GM12892 (cell line): ENCODE measurements around the gene SLFN12.
"Not testable (repeated sequence)": the region's sequence is repeated elsewhere in the genome, so short reads cannot be mapped to it uniquely, and the experiment has no call there.

Experiments used
- DNase-seq: peaks from one replicate; pipeline ENCODE4 v3.0.0; 2011; ENCODE audit not compliant: insufficient read length
- FAIRE-seq: peaks from 2 replicates; lab custom pipeline; 2011; peaks lifted over from hg19 to GRCh38; lab: Jason Lieb, UNC
- POLR2A ChIP-seq: IDR thresholded peaks from 2 replicates; pipeline ENCODE4 v1.6.1; 2011; ENCODE audit warnings: low read depth, low read length, control low read depth
- POLR2AphosphoS5 ChIP-seq: IDR thresholded peaks from 2 replicates; pipeline ENCODE4 v1.6.1; 2011; ENCODE audit warnings: low read depth, low read length, control low read depth
- TAF1 ChIP-seq: IDR thresholded peaks from 2 replicates; pipeline ENCODE4 v1.6.1; 2011; ENCODE audit warnings: low read depth, mild to moderate bottlenecking, control low read depth, low read length, borderline replicate concordance

The SLFN12 gene

DNA sequence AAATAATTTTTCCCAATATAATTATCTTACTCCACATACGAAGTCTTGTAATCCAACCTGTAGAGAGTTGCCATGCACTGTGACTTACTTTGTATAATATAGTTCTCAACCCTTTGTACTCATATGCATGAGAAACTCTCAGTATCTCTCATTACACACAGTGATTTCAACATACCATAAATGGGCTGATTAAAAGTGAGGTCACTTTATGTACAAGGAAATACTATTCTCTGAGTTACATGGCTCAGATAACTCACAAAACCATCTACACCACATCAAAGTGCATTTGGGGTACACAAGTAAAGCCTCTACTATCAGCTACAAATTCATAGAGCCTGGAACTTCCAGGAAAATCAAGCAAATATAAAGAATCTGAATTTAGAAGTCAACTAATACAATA, 27.9 kb downstream of the SLFN12 start:
- no peak for DNase-seq
- no peak for FAIRE-seq
- no peak for TF ChIP-seq POLR2A
- no peak for TF ChIP-seq POLR2AphosphoS5
- no peak for TF ChIP-seq TAF1

DNA sequence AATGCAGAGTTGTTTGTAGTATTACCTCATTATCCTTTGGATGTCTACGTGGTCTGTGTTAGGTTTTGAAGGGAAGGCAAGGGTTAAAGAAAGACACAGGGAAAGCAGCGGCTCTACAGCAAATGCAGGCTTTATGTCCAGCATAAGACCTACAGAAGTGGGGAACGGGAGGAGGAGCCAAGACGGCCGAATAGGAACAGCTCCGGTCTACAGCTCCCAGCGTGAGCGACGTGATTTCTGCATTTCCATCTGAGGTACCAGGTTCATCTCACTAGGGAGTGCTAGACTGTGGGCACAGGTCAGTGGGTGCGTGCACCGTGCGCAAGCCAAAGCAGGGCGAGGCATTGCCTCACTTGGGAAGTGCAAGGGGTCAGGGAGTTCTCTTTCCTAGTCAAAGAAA, 38.5 kb downstream of the SLFN12 start:
- not testable (repeated sequence) for FAIRE-seq, DNase-seq

- no peak for DNase-seq
- FAIRE-seq: no peak
Observed at GRCh38 chr17:35390663-35391062, 41.6 kb downstream of the SLFN12 start.

DNA sequence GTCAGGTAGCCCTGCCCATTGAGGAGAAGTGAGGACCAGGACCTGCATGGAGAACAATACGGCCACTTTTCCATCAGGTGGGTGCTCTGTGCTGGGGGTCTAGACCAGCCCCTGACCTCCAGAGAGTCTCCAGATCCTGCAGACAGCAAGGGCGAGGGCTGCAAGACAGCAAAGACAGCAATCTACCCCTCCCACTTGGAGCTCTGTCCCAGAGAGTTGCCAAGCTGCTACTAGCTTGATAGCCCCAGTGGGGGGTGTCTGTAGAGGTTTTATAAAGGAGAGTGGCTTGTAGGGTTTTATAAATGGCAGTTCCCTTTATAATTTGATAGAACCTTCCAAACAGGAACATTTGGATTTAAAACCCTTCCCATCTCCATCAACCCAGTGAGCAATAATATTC, 42.1 kb downstream of the SLFN12 start:
- no peak for TF ChIP-seq POLR2AphosphoS5
- no peak for TF ChIP-seq TAF1
- TF ChIP-seq POLR2A: no peak
- no peak for DNase-seq
- FAIRE-seq: no peak

More at GRCh38 chr17:35390663-35391062, 41.6 kb downstream of the SLFN12 start:
- TF ChIP-seq POLR2A (no peak), POLR2AphosphoS5 (no peak), TAF1 (no peak)

- DNase-seq (no peak), FAIRE-seq (no peak)
- TF ChIP-seq TAF1 (no peak), POLR2A (no peak), POLR2AphosphoS5 (no peak)
Observed at GRCh38 chr17:35387496-35387895, 44.8 kb downstream of the SLFN12 start.

GRCh38 chr17:35377706-35378105, 54.6 kb downstream of the SLFN12 start:
- no peak for DNase-seq
- no peak for FAIRE-seq

GRCh38 chr17:35377068-35377467, 55.2 kb downstream of the SLFN12 start:
- DNase-seq (no peak), FAIRE-seq (no peak)
- no peak for TF ChIP-seq POLR2A
- no peak for TF ChIP-seq TAF1
- TF ChIP-seq POLR2AphosphoS5: no peak

More at GRCh38 chr17:35377706-35378105, 54.6 kb downstream of the SLFN12 start:
- no peak for TF ChIP-seq TAF1
- TF ChIP-seq POLR2A: no peak
- TF ChIP-seq POLR2AphosphoS5: no peak

DNA sequence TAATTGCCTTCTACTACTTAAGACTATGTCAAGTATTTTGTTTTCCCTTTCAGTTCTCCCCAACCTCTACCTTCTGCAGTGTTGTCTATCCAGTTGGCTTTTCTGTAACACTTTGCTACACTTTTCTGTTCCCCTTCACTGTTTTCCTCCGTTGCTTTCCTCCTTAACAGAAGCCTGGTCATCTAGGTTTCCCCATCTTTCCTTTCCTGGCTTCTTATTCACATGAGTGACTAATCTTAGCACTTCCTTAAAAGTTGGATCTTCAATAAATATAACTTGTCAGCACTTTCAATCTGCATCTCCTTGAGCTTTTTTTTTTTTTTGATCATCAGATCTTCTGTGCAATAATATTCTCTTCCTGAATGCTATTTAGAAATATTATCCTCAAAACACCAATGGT, 56.1 kb downstream of the SLFN12 start:
- FAIRE-seq: peak; percentile 72
- no peak for TF ChIP-seq POLR2AphosphoS5
- TF ChIP-seq POLR2A: no peak
- no peak for TF ChIP-seq TAF1
- DNase-seq: no peak

- FAIRE-seq (no peak), DNase-seq (no peak)
- TF ChIP-seq POLR2AphosphoS5 (no peak), POLR2A (no peak), TAF1 (no peak)
Observed at GRCh38 chr17:35374766-35375344, 57.4 kb downstream of the SLFN12 start.

DNA sequence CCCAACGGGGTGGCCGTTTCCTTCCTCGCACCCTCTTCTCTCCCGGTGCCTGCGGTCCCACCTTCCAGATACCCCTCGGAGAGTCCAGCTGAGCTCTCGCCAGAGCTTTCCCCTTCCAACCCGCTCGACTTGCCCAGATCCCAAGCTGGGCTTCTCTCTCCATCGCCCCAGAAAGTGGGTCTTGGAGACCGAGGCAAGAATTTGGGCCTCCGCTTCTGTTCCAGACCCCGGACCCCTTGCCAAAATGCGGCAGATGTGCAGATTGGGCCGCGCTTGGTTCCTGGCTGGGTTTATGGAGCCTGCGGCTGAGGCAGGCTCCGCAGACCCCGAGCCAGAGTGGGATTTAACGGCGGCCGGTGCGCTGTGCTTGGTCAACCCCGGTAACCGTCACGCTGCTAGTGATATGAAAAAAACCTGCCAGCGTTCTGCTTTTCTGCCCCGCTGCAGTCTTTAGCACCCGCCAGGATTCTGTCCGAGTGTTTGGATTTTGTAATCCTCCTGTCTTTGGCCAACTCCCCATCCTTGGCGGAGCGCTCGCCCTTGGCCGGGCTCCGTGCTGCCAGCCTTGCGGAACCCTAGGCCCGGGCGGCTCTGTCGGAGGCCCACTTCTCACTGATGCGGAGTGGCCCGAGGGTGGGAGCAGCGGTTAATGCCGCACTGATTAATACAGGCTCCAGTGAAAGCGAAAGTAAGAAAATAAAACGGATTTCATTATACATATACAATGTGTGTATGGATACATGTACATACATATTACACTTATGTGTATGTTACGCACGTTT, 58.1 kb downstream of the SLFN12 start:
- DNase-seq (peak; percentile 23), FAIRE-seq (peak; percentile 67)
- no peak for TF ChIP-seq POLR2AphosphoS5

- DNase-seq: peak; percentile 50
- TF ChIP-seq POLR2AphosphoS5 (peak; percentile 97), TAF1 (0 out of 2 replicates have a peak, but pooled peaks have one; percentile 64), POLR2A (peak; percentile 99)
- peak; percentile 89 for FAIRE-seq
Observed at GRCh38 chr17:35373534-35373983, 58.7 kb downstream of the SLFN12 start, which contains the start of gene SLFN11. Gene SLFN11, minus strand, starts transcription at chr17:35373621. Its CDS starts 9,814 bp downstream, at chr17:35363807.

- DNase-seq (no peak), FAIRE-seq (peak; percentile 36)
- TF ChIP-seq POLR2AphosphoS5 (no peak), TAF1 (no peak), POLR2A (no peak)
Observed at GRCh38 chr17:35372846-35373533, 59.3 kb downstream of the SLFN12 start.

DNA sequence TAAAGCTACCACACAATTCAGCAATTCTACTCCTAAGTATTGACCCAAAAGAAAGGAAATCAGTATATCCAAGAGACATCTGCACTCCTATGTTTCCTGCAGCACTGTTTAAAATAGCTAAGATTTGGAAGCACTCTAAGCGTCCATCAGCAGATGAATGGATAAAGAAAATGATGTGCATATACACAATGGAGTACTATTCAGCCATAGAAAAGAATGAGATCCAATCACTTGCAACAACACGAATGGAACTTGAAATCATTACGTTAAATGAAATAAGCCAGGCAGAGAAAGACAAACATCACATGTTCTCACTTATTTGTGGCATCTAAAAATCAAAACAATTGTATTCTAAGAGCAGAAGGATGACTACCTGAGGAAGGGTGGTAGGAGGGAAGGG, 60.4 kb downstream of the SLFN12 start:
- TF ChIP-seq POLR2A (no peak), TAF1 (no peak), POLR2AphosphoS5 (no peak)
- FAIRE-seq: no peak
- no peak for DNase-seq
